ENCODE results near the gene STRADB. TPM values are rescaled to one million over a fixed set of nuclear protein-coding genes. Genes with fewer than 3 reads are reported as not detected.

The STRADB gene
- total and polyA plus RNA-seq, 2 donors (not counting 3 experiments of a cell fraction or from before 2014, with no cell fraction given) = 6.9 to 16.6 TPM

DNA sequence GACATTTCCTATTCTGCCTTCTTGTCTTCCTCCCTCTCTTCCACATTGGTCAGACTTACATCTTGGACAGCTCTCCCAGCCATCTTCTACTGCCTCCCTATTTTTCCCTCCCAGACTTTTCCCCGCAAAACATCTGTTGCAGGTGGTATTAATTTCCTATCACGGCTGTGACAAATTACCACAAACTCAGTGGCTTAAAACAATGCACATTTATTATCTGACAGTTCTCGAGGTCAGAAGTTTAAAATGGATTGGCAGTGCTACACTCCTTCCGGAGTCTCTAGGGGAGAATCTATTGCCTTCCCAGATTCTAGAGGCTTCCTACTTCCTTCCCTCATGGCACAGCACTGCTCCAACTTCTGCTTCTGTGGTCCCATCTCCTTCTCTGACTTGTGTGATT is 33.3 kb downstream of the STRADB start:
- intact Hi-C loops (cut with micrococcal nuclease) = no loop called here
- H3K4me1 ChIP-seq (ENCODE audit: control insufficient read depth, extremely low read depth, insufficient read depth, low read length) = no peaks in the 10 kb centered on the region
- H3K9me1 ChIP-seq (replicated peaks; ENCODE audit: control insufficient read depth, extremely low read depth, insufficient read depth, low read length) = no peaks in the 10 kb centered on the region
- no TSS peak for BruUV-seq (replicated peaks)
- TF ChIP-seq JUN (IDR thresholded peaks at IDR 0.05; ENCODE audit: borderline replicate concordance, insufficient read depth, insufficient read length, low read depth) (no peak), GATA2 (IDR thresholded peaks at IDR 0.05; ENCODE audit: insufficient read depth, insufficient read length, low read depth, low read length) (no peak), POLR2AphosphoS5 (IDR thresholded peaks at IDR 0.05; ENCODE audit: insufficient read depth, low read depth, low read length) (no peak), EZH2 (IDR thresholded peaks at IDR 0.05; ENCODE audit: borderline replicate concordance, low read depth, low read length, severe bottlenecking) (no peak), CTCF (IDR thresholded peaks at IDR 0.05; ENCODE audit: extremely low read depth in 1 of 2, insufficient read depth in 1 of 2, low read depth in 1 of 2, low read length in 2 of 2) (no peak), POLR2A (IDR thresholded peaks at IDR 0.05; ENCODE audit: low read depth, low read length) (no peak), MAX (IDR thresholded peaks at IDR 0.05; ENCODE audit: insufficient read depth, insufficient read length) (no peak), MYC (IDR thresholded peaks at IDR 0.05; ENCODE audit: low read depth, low read length) (no peak), FOS (IDR thresholded peaks at IDR 0.05; ENCODE audit: borderline replicate concordance, insufficient read depth, low read length) (no peak)
- no peaks in the 10 kb centered on the region for H4K20me1 ChIP-seq (replicated peaks; ENCODE audit: control insufficient read depth, extremely low read depth, insufficient read depth, low read length)
- ChIA-PET CTCF (no interaction called here), POLR2A (no interaction called here)
- H3K9ac ChIP-seq (replicated peaks; ENCODE audit: extremely low read depth, insufficient read depth, low read length) = no peak overlapping the region
- FAIRE-seq (no peak), DNase-seq (ENCODE audit: low read depth, low spot score) (no peak)
- H3K36me3 ChIP-seq (ENCODE audit: control insufficient read depth in 2 of 2, extremely low read depth in 1 of 2, insufficient read depth in 2 of 2, low read length in 2 of 2) = no peaks in the 10 kb centered on the region
- H3K27me3 ChIP-seq (ENCODE audit: control insufficient read depth in 2 of 2, insufficient read depth in 2 of 2, low read length in 2 of 2) = no peaks in the 10 kb centered on the region
- H2AFZ ChIP-seq (ENCODE audit: low read depth, low read length) = no peak overlapping the region
- dilution Hi-C loops (cut with MboI; ENCODE audit: extremely low pct_ligation_motif_present, low sequenced_read_pairs) = no loop called here
- H3K27ac ChIP-seq (ENCODE audit: insufficient read depth, low read depth, low read length) = no peak overlapping the region
- H3K4me3 ChIP-seq (replicated peaks in 1 of 3; ENCODE audit: insufficient read depth in 1 of 3, low read depth in 1 of 3, low read length in 3 of 3) = no peak overlapping the region
- H3K79me2 ChIP-seq (ENCODE audit: control insufficient read depth, insufficient read depth, low read length) = no peaks in the 10 kb centered on the region
- no peaks in the 10 kb centered on the region for H3K9me3 ChIP-seq (replicated peaks; ENCODE audit: control insufficient read depth, insufficient read depth, low read length)
- no peak overlapping the region for H3K4me2 ChIP-seq (ENCODE audit: insufficient read depth, low read length)

Data from endothelial cell of umbilical vein (primary cell).